ENCODE measurements around the gene ICAM5. TPM values are rescaled to one million over a fixed set of nuclear protein-coding genes. Genes with fewer than 3 reads are reported as not detected.

Gene ICAM5
- total RNA-seq, 2 donors from 2014 or later, result 0.41 to 0.49 TPM

DNA sequence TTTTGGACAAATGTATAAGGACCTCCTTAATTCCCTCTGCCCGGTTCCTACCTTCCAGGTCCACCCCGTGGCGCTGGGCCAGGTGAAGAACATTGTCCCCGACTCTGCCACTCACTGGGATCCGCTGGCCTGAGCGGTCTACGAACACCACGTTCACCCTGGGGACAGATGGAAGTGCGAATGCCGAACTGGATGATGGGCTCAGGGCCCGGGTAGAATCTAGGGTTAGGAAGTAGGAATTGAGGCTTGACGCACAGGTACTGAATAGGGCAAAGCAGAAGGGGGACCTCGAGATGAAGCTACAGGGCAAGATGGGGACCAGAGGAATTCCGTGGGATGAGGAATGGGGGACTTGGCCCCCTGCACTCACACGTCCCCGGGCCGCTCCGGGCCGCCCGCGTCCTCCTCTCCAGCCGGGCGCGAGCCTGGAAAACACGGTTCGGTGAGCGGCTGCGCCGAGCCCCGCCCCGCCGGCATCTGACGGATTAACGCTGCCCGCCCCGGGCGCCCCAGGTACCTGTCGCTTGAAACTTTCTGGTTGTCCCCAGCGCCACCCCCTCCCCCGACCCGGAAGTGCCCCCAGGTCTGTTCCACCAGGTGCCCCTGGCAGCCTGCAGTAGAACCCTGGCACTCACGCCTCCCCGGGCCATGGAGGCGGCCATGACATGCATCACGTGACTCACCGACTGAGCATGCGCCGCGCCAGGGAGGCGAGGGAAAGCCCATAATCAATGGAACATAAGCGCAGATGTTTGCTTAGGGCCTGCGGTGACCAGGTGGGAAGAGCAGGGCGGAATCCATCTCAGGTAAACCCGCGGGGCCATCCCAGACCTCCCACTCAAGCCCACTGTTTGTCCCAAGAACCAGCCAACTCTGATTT, 25.8 kb downstream of the ICAM5 start, which contains the start of gene FDX2:
Gene FDX2 (minus strand): TSS at position 681 of the 880 bp plus-strand sequence. CDS start 19 bp downstream, at position 662.
- Histone ChIP-seq H3K27me3 (replicated peaks; ENCODE audit: insufficient read depth) (no peaks in the 10 kb centered on the region), H3K36me3 (peaks cover 23% of the 10 kb centered on the region), H3K27ac (peak within 1 kb of the TSS; percentile 17 to 33), H3K9me3 (no peaks in the 10 kb centered on the region), H3K4me1 (ENCODE audit: control insufficient read depth in 1 of 2, low read depth in 2 of 2) (peaks cover 4 to 10% of the 10 kb centered on the region in 2 donors), H3K4me3 (peak within 1 kb of the TSS; percentile 96)
- no peak for TF ChIP-seq CTCF (IDR thresholded peaks at IDR 0.05)
- peak; percentile 54 for DNase-seq (ENCODE audit: low spot score)
- ATAC-seq (ENCODE audit: insufficient number of reproducible peaks, low FRiP score, low read depth), result peak; percentile 68

- no peaks in the 10 kb centered on the region for H3K27me3 ChIP-seq (replicated peaks; ENCODE audit: insufficient read depth)
- peak overlapping the region in 1 of 2 donors; percentile 17 for H3K27ac ChIP-seq
- no peak for DNase-seq (ENCODE audit: low spot score)
- H3K4me3 ChIP-seq, result peak overlapping the region; percentile 96
- H3K4me1 ChIP-seq (ENCODE audit: control insufficient read depth in 1 of 2, low read depth in 2 of 2), result peaks cover 4 to 10% of the 10 kb centered on the region in 2 donors
- peaks cover 28% of the 10 kb centered on the region for H3K36me3 ChIP-seq
- no peak for TF ChIP-seq CTCF (IDR thresholded peaks at IDR 0.05)
- ATAC-seq (ENCODE audit: insufficient number of reproducible peaks, low FRiP score, low read depth), result no peak
- no peaks in the 10 kb centered on the region for H3K9me3 ChIP-seq
These were observed 26.7 kb downstream of the ICAM5 start for GRCh38 chr19:10316229-10317044.

- H3K27ac ChIP-seq, result no peak overlapping the region
- DNase-seq (ENCODE audit: low spot score) (no peak), ATAC-seq (ENCODE audit: insufficient number of reproducible peaks, low FRiP score, low read depth) (no peak)
- H3K9me3 ChIP-seq, result no peaks in the 10 kb centered on the region
- no peak for TF ChIP-seq CTCF (IDR thresholded peaks at IDR 0.05)
- peaks cover 35% of the 10 kb centered on the region for H3K36me3 ChIP-seq
- no peaks in the 10 kb centered on the region for H3K27me3 ChIP-seq (replicated peaks; ENCODE audit: insufficient read depth)
- no peak overlapping the region for H3K4me3 ChIP-seq
- H3K4me1 ChIP-seq (ENCODE audit: control insufficient read depth in 1 of 2, low read depth in 2 of 2), result peaks cover 4 to 10% of the 10 kb centered on the region in 2 donors
These were observed 27.5 kb downstream of the ICAM5 start for GRCh38 chr19:10317045-10317856.

- peaks cover 42% of the 10 kb centered on the region for H3K36me3 ChIP-seq
- no peak overlapping the region for H3K4me3 ChIP-seq
- DNase-seq (ENCODE audit: low spot score) (no peak), ATAC-seq (ENCODE audit: insufficient number of reproducible peaks, low FRiP score, low read depth) (no peak)
- H3K4me1 ChIP-seq (ENCODE audit: control insufficient read depth in 1 of 2, low read depth in 2 of 2), result peaks cover 4 to 10% of the 10 kb centered on the region in 2 donors
- H3K27ac ChIP-seq, result no peak overlapping the region
- no peak for TF ChIP-seq CTCF (IDR thresholded peaks at IDR 0.05)
- no peaks in the 10 kb centered on the region for H3K9me3 ChIP-seq
- no peaks in the 10 kb centered on the region for H3K27me3 ChIP-seq (replicated peaks; ENCODE audit: insufficient read depth)
These were observed 28.2 kb downstream of the ICAM5 start for GRCh38 chr19:10317857-10318462.
